Effector CD4-positive, alpha-beta T cell (primary cell): ENCODE measurements around the gene ABTB2.
A peak's percentile ranks its signal among the peaks of the same experiment; 100 is the strongest.

Experiments
- DNase-seq: peaks from one replicate; pipeline ENCODE4 v3.0.0-alpha.2; 2020

The ABTB2 gene

GRCh38 chr11:34143048-34143447, 214.8 kb downstream of the ABTB2 start:
- no peak for DNase-seq

DNA sequence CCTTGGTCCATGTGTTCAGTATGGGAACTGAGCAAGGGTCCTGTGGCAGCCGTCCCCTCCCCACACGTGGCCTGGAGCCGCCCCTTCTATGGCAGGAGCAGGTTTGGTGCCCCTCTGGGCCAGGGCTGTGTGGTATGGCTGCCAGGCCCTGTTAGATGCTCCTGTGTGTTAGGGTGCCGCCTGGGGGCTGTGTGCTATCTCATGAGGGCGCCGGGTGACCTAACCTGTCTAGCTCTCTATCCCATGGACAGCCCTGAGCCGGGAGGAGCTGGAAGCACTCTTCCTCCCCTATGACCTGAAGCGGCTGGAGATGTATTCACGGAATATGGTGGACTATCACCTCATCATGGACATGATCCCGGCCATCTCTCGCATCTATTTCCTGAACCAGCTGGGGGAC, 217.7 kb downstream of the ABTB2 start:
- no peak for DNase-seq

GRCh38 chr11:34139346-34139745, 218.5 kb downstream of the ABTB2 start:
- no peak for DNase-seq

GRCh38 chr11:34136420-34136819, 221.4 kb downstream of the ABTB2 start:
- DNase-seq, result no peak

GRCh38 chr11:34135439-34135838, 222.4 kb downstream of the ABTB2 start:
- no peak for DNase-seq

- DNase-seq, result no peak
Measured at GRCh38 chr11:34134765-34135164, 223.0 kb downstream of the ABTB2 start.

- DNase-seq, result no peak
Measured at GRCh38 chr11:34132261-34132965, 225.4 kb downstream of the ABTB2 start.

DNA sequence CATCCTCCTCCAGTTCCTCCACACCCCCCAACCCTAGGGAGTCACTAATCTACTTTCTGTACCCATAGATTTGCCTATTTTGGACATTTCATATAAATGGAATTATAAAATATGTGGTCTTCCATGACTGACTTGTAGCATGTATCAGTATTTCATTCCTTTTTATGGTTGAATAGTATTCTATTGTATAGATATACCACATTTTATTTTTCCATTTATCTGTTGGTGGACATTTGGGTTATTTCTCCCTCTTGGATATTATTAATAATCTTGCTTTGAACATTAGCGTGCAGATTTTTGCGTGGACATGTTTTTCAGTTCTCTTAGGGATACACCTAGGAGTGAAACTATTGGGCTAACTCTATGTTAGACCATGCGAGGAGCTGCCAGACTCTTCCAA, 229.0 kb downstream of the ABTB2 start:
- no peak for DNase-seq

DNA sequence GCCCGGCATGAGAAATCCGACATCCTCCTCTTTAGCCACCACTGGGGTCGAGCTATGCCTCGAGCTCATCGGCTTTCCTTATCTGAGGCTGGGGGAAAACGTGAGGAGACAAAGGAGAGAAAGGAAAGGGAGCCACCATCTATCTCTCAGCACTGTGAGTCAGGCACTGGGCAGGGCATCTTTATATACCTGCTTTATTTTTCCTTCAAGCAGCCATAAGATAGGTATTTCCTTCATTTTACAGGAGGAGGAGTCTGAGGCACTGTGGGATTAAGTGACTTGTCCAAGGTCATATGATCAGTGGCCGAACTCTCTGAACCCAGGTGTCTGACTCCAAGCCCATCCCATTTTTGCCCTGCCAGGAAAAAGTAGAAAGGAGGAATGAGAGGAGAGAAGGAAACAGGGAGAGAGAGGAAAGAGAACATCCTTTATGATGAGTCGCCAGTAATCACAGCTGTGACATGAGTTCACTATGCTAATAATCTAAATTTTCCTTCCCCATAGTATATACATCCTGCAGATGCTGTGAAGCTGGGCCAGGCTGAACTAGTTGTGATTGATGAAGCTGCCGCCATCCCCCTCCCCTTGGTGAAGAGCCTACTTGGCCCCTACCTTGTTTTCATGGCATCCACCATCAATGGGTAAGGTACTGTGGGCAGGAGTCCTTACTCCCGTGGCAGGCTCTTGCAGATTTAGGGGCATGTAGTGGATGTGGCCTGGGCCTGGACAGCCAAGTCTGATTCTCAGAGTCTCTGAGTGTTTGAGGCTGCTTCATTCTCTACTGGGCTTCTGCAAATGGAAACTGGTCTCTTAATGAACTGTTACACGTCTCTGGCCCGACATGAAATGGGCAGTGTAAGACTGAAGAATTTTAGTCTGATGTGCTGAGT, 230.6 kb downstream of the ABTB2 start:
- DNase-seq, result no peak

GRCh38 chr11:34124885-34125668, 232.7 kb downstream of the ABTB2 start:
- no peak for DNase-seq

- DNase-seq, result no peak
Measured at GRCh38 chr11:34120651-34121050, 237.2 kb downstream of the ABTB2 start.

DNA sequence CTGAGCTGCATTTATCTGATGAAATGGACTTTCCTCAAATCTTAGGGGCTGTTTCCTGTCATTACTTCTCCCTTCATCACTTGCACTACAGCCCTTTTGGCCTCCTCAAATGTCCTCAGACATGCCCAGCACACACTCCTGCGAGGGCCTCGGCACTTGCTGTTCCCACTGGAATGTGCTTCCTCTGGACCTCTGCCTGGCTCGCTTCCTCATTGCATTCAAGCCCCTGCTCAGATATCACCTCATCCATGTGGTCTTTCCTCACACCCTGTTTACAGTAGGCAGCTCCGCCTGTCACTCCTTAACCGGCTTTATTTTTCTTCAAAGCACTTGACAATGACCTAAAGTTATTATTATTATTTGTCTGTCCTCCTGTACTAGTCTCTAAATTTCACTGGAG, 243.3 kb downstream of the ABTB2 start:
- DNase-seq, result no peak

DNA sequence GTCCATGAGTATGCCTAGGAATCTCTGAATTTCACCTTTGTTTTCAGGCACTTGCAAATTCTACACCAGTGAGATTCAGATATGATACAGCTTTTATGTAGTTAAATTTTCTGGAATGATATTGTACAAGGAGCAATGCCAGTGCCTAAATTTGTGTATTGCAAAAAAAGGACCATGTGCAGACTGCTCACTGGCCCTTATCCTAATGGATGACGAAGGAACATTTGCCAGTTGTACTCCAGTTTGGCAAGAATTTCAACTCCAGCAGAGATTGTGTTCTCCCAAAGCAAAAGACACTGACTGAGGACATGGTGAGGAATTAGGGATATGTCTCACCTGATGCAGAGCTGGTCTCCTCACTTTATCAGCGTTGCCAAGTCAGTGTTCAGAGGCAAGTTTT, 243.8 kb downstream of the ABTB2 start:
- DNase-seq, result no peak

DNA sequence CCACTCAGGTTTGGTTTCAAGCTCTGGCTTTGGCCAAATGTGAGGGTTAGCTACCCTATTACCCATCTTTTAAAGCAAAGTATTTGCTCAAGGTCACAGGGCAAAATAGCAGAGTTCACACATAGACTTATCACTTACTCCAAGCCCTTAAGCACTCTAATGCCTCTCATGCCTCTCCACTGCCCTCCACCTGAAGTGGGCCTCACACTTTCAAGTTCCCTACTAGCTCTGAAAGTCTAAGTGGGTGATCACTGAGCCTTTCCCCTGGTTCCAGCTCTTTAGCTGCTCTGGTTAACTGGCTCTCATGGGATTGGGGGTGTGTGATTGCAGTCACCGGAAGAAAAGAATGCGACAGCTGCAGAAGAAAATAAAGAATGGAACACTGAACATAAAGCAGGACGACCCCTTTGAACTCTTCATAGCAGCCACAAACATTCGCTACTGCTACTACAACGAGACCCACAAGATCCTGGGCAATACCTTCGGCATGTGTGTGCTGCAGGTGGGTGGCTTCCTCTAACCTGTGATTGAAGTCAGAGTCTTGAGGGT, 246.0 kb downstream of the ABTB2 start:
- no peak for DNase-seq

DNA sequence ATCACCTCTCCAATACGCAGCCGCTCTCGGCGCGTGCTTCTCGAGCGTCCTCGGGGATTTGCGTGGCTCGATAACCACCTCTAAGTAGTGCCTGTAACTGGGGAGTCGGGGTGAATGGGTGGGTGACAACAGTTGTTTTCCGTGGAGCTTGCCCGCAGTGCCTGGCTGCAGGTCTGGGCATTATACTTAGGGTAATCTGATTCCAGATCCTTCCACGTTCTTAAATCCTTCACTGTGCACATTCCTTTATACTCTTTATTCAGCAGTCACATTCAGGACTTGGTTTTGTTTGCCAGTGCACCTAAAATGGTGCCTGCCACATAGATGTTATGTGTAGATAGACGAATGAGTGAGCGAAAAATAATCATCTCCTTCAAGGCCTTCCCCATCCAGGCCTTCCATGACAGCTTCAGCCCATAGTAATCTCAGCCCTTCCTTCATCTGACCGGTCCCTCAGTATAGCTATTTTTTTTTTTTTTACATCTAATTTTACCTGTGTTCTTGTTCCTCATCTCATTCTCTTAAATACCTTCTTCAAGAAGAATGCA, 251.8 kb downstream of the ABTB2 start:
- no peak for DNase-seq

DNA sequence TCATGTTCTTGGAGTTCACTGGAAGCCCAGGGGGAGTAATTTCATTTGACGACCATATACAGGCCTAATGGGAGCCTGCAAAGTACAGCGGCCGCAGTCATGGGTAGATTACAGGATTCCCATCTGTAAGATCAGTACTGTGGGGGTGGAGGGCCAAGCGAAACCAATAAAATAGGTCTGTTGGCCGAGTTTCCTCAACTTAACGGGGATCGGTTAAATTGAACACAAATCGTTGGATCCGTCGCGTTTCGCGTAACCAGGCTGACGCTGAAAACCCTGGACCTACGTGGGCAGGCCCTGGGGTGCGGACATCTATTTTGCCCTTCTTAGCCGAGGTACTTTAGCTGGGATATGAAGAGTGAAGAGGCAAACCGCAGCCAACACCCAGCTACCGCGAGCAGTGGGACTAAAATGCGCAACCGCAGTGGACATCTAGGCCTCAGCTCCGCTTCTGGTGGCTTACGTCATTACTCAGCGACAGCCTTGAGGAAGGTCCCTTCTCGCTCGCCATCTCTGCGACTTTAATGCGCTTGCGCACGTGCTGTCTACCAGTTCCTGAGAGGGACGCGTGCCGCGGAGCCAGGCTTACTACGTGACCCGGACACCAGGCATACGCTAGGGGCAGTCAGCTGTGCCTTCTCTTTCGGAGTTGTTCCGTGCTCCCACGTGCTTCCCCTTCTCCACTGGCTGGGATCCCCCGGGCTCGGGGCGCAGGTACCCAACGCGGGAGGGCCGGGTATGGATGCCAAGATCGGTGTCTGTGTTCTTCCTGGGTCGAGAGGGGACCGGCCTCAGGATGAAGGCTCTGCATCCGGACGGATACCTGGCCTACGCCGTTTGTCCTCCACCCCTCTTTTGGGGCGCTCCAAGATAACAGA, 252.5 kb downstream of the ABTB2 start, which contains the start of gene NAT10:
TSS of gene NAT10 (plus strand) at position 551 of the 878 bp plus-strand sequence. CDS start 2,597 bp downstream, outside the sequence.
- DNase-seq, result peak; percentile 98

- DNase-seq, result no peak
Measured at GRCh38 chr11:34104680-34105078, 253.1 kb downstream of the ABTB2 start.
